ENCODE data around the gene GSS. TPM values are rescaled to one million over a fixed set of nuclear protein-coding genes. Genes with fewer than 3 reads are reported as not detected.

Gene GSS
- total RNA-seq, 1 experiment from 2014 or later = 95.9 TPM

DNA sequence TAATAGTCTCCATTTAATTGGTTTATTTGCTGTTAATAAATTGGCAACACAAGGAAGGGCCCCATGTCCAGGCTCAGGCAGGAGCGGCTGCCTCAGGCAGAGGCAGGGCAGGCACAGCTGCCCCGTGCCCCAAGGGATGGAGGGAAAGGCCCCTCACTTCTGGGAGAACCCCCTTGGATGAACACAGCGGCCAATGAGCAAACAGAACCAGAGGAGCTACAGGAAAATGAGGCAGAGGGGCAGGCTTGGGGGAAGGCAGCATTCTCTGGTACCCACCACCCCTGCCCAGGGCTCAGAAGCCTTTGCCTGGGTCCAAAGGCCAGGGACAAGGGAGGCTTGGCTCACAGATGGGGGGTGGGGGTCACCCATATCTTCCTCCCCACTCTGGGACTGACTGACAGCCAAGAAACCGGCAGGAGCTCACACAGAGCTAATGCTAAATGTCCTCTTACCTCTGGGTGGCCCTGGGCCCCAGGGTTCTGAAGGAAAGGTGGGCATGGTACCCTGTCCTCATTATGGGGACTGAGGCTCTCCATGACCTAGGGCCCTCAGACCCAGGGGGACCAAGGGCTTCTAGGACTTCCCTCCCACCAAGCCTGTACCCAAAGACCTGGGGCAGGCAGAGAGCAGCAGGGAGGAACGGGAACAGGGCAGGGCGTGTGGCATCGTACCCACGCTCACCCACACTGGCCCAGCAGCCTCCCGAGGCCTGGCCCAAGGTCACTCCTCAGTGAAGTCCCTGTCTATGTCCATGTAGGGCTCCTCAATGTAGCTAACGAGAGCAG is 47.0 kb upstream of the GSS start:
- Histone ChIP-seq H3K9me2 (replicated peaks; ENCODE audit: low read length) (no peaks in the 10 kb centered on the region), H3K79me2 (ENCODE audit: low read length) (no peaks in the 10 kb centered on the region), H3F3A (ENCODE audit: low read length, unreplicated experiment) (no peaks in the 10 kb centered on the region), H3K4me1 (ENCODE audit: insufficient read depth, low read length) (no peaks in the 10 kb centered on the region), H3K9me3 (ENCODE audit: low read length) (no peaks in the 10 kb centered on the region), H3K27me3 (ENCODE audit: low read length) (no peaks in the 10 kb centered on the region), H3K4me2 (ENCODE audit: low read length) (no peak overlapping the region), H3K9ac (ENCODE audit: low read length) (no peak overlapping the region), H3K36me3 (ENCODE audit: low read depth, low read length) (peaks cover 40% of the 10 kb centered on the region), H3K27ac (ENCODE audit: low read length) (no peak overlapping the region), H4K20me1 (ENCODE audit: low read length) (no peaks in the 10 kb centered on the region), H3K4me3 (ENCODE audit: low read length) (no peak overlapping the region), H2AFZ (ENCODE audit: low read length) (no peak overlapping the region)
- TF ChIP-seq CTCF (conservative IDR thresholded peaks at IDR 0.05; ENCODE audit: low read depth, low read length) (no peak), EZH2phosphoT487 (IDR thresholded peaks at IDR 0.05; ENCODE audit: borderline replicate concordance, low read length) (no peak), EZH2 (IDR thresholded peaks at IDR 0.05; ENCODE audit: low read length, unreplicated experiment) (no peak)
- no peak for DNase-seq
- intact Hi-C loops (cut with micrococcal nuclease) = no loop called here
- CTCF ChIA-PET = no interaction called here
- no TSS peak for BruUV-seq (replicated peaks)
- ATAC-seq = no peak
- POLR2A ChIA-PET (ENCODE audit: unreplicated experiment) = no interaction called here

GRCh38 chr20:35001596-35002362 is 46.2 kb upstream of the GSS start:
- Histone ChIP-seq H3K9ac (ENCODE audit: low read length) (no peak overlapping the region), H3K27ac (ENCODE audit: low read length) (no peak overlapping the region), H3F3A (ENCODE audit: low read length, unreplicated experiment) (no peaks in the 10 kb centered on the region), H3K4me2 (ENCODE audit: low read length) (no peak overlapping the region), H3K79me2 (ENCODE audit: low read length) (no peaks in the 10 kb centered on the region), H3K9me2 (replicated peaks; ENCODE audit: low read length) (no peaks in the 10 kb centered on the region), H2AFZ (ENCODE audit: low read length) (no peak overlapping the region), H4K20me1 (ENCODE audit: low read length) (no peaks in the 10 kb centered on the region), H3K4me1 (ENCODE audit: insufficient read depth, low read length) (no peaks in the 10 kb centered on the region), H3K4me3 (ENCODE audit: low read length) (no peak overlapping the region), H3K27me3 (ENCODE audit: low read length) (no peaks in the 10 kb centered on the region), H3K36me3 (ENCODE audit: low read depth, low read length) (peaks cover 34% of the 10 kb centered on the region), H3K9me3 (ENCODE audit: low read length) (no peaks in the 10 kb centered on the region)
- ChIA-PET POLR2A (ENCODE audit: unreplicated experiment) (interaction anchor here (0.5 kb wide), 1 partner anchor 628 kb away, joined by 6 read pairs; no protein-coding TSS in a partner anchor), CTCF (interaction anchor here (0.5 kb wide), 1 partner anchor 167 kb away, joined by 3 read pairs; no protein-coding TSS in a partner anchor)
- TF ChIP-seq EZH2phosphoT487 (IDR thresholded peaks at IDR 0.05; ENCODE audit: borderline replicate concordance, low read length) (no peak), CTCF (conservative IDR thresholded peaks at IDR 0.05; ENCODE audit: low read depth, low read length) (peak; percentile 63)
- intact Hi-C loops (cut with micrococcal nuclease) = no loop called here
- peak; percentile 25; the same call in 1 of the 2 replicates for ATAC-seq
- no TSS peak for BruUV-seq (replicated peaks)
- DNase-seq = no peak
